NT2/D1 (cell line): ENCODE results near the gene TLK2.

Experiments used
- DNase-seq: peaks from one replicate; pipeline ENCODE4 v3.0.0-alpha.2; 2011; ENCODE audit warnings: low read depth, low spot score
- H3K27me3 ChIP-seq: 2 replicates; pipeline ENCODE4 v1.6.0; 2011; ENCODE audit warnings: mild to moderate bottlenecking; ENCODE audit not compliant: insufficient read length, insufficient read depth
- H3K36me3 ChIP-seq: 2 replicates; pipeline ENCODE4 v1.6.1; 2011; ENCODE audit warnings: mild to moderate bottlenecking, low read length, mixed read lengths; ENCODE audit not compliant: insufficient read depth, insufficient read length
- H3K4me1 ChIP-seq: 2 replicates; pipeline ENCODE4 v1.5.1; 2011; ENCODE audit not compliant: insufficient read depth, insufficient read length
- H3K4me3 ChIP-seq: 2 replicates; pipeline ENCODE4 v1.5.1; 2011; ENCODE audit warnings: low read depth; ENCODE audit not compliant: insufficient read length
- H3K9ac ChIP-seq: 2 replicates; pipeline ENCODE4 v1.6.0; 2011; ENCODE audit warnings: low read depth; ENCODE audit not compliant: insufficient read length
- H3K9me3 ChIP-seq: 2 replicates; pipeline ENCODE4 v1.5.1; 2011; ENCODE audit warnings: mild to moderate bottlenecking, low read length; ENCODE audit not compliant: insufficient read depth
- SUZ12 ChIP-seq: IDR thresholded peaks from 2 replicates; pipeline ENCODE4 v1.6.1; 2011; ENCODE audit not compliant: insufficient read length, insufficient read depth; ENCODE audit errors: extremely low read depth
- YY1 ChIP-seq: IDR thresholded peaks from 2 replicates; pipeline ENCODE4 v1.6.1; 2011; ENCODE audit not compliant: insufficient read length, insufficient read depth
- ZNF274 ChIP-seq: IDR thresholded peaks from 2 replicates; pipeline ENCODE4 v1.6.1; 2011; ENCODE audit warnings: mild to moderate bottlenecking, low read depth, low read length

TLK2 gene

DNA sequence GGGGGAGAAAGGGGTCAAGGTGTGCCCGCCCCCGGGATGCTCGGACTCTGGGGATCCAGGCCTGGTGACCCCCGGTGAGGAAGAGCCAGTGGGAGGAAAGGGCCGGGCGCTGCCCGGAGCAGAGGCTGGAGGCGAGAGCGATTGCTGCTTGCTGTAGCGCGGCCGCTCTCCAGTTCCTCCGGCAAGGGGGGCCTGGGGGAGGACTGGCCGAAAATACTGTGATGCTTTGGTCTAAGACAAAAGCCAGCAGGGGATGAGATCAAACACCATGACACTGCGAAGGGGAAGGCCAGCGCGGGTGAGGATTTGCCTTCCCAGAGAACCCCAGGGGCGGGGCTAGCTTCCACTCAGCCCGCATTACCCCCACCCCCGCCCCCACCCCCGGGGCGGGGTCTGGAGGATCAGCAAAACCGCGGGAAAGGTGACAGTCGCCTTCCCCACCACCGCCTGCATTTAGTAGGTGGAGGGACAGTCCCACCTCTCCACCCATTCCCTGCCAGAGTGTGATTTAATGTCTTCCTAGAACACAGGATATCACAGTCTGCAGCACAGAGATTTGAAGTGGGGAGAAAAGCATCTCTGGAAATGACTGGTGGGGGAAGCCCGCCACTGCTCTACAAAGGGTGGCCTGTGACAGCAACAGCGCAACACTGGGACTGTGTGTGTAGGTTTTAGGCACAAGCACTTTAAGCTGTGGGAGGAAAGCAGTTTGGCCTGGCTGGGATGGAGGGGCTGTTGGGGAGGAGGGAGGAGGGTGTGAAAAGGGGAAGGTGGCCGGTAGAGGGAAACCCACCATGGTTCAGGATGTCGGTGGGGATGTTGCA lies 174.6 kb downstream of the TLK2 start:
- peaks cover 16% of the 10 kb centered on the region for H3K4me1 ChIP-seq
- H3K27me3 ChIP-seq, result peaks cover 8% of the 10 kb centered on the region
- H3K4me3 ChIP-seq, result peak overlapping the region; percentile 51
- H3K9ac ChIP-seq, result peak overlapping the region; percentile 76
- H3K9me3 ChIP-seq, result peaks cover 6% of the 10 kb centered on the region; the same call in 1 of the 2 replicates
- DNase-seq, result peak; percentile 66
- peaks cover 11% of the 10 kb centered on the region for H3K36me3 ChIP-seq
- TF ChIP-seq ZNF274 (no peak), YY1 (no peak), SUZ12 (no peak)

DNA sequence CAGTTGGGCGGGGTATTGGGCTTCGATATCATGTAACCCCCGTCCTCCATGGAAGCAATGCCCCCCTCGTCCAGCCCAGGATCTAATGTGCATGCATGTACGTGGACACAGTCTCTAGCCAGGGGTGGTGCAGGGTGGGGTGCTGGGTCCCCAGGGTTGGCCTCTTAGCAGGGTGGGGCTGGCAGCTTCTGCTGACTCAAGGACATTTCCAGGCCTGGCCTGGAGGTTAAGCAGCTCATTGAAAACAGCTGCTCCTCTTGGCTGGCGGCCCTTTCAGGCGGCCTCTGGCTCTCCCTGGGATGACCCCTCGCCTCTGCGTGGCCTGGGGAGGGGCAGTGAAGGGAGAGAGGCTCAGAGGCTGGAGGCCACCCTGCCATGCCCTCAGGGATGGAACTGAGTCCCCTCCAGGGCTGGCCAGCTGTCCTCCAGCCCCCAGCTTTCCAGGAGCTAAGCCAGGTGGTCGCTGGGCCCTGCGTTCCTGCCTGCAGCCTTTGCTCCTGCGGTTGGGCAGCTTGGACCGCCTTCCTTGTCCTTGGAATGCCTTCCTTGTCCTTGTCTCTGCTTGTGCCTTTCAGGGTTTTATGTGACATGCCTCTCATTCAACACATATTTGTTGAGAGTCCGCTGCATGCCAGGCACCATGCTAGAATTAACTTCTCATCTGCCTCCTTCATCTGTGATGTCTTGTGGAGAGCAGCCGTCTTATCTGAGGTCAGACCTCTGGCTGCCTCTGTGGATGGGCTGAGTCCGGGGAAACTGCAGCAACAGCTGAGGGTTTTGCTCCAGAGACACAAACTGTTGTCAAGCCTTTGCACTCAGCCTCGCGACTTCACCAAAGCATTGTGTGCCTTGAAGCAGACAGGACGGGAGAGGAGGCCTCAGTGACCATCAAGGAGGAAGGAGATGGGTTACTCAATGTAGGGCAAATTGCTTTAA lies 175.5 kb downstream of the TLK2 start:
- Histone ChIP-seq H3K4me1 (peaks cover 13% of the 10 kb centered on the region), H3K4me3 (no peak overlapping the region), H3K36me3 (peaks cover 19% of the 10 kb centered on the region), H3K9me3 (peaks cover 6% of the 10 kb centered on the region; the same call in 1 of the 2 replicates), H3K27me3 (peaks cover 8% of the 10 kb centered on the region), H3K9ac (peak overlapping the region; percentile 73)
- no peak for TF ChIP-seq SUZ12
- no peak for TF ChIP-seq YY1
- TF ChIP-seq ZNF274, result no peak
- DNase-seq, result no peak

GRCh38 chr17:62655656-62656055 lies 177.0 kb downstream of the TLK2 start:
- H3K36me3 ChIP-seq, result peaks cover 19% of the 10 kb centered on the region
- TF ChIP-seq ZNF274 (no peak), SUZ12 (no peak), YY1 (no peak)
- DNase-seq, result no peak
- H3K4me3 ChIP-seq, result no peak overlapping the region
- peaks cover 7% of the 10 kb centered on the region; the same call in 1 of the 2 replicates for H3K9me3 ChIP-seq
- H3K4me1 ChIP-seq, result peaks cover 11% of the 10 kb centered on the region
- no peak overlapping the region for H3K9ac ChIP-seq
- H3K27me3 ChIP-seq, result peaks cover 8% of the 10 kb centered on the region

- no peak for DNase-seq
- TF ChIP-seq SUZ12 (no peak), YY1 (no peak), ZNF274 (no peak)
- Histone ChIP-seq H3K27me3 (peaks cover 8% of the 10 kb centered on the region), H3K9me3 (peaks cover 11% of the 10 kb centered on the region; the same call in 1 of the 2 replicates), H3K9ac (no peak overlapping the region), H3K4me1 (peaks cover 11% of the 10 kb centered on the region), H3K4me3 (no peak overlapping the region), H3K36me3 (peaks cover 19% of the 10 kb centered on the region)
Measured at GRCh38 chr17:62656446-62656845, 177.8 kb downstream of the TLK2 start.

DNA sequence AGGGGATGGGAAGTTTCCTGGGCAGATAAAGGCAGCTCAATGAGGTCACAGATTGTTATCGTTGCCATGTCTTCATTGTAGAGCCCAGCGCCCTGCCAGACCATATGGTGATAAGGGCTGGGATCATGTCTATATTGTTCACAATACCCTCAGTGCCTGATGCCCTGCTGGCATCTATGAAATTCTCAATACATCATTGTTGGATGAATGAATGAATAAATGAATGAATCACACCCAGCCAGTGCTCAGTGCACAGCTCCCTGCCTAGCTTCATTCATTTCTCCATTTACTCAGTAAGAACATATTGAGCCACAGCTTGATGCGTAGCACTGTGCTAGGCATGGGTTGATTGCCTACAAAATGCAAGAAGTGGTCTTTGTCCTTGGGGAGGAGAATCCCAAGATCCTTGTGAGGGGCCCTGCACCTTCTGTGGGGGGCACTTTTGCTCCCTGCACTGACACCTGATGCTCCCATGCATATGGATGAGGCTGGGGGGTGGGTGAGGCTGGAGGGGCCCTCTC lies 178.6 kb downstream of the TLK2 start:
- Histone ChIP-seq H3K27me3 (peaks cover 3% of the 10 kb centered on the region), H3K4me1 (peaks cover 11% of the 10 kb centered on the region), H3K4me3 (no peak overlapping the region), H3K9ac (no peak overlapping the region), H3K9me3 (peaks cover 11% of the 10 kb centered on the region; the same call in 1 of the 2 replicates), H3K36me3 (peaks cover 19% of the 10 kb centered on the region)
- DNase-seq, result no peak
- TF ChIP-seq SUZ12, result no peak
- no peak for TF ChIP-seq ZNF274
- no peak for TF ChIP-seq YY1

GRCh38 chr17:62657690-62658089 lies 179.1 kb downstream of the TLK2 start:
- Histone ChIP-seq H3K9me3 (peaks cover 11% of the 10 kb centered on the region; the same call in 1 of the 2 replicates), H3K4me1 (peaks cover 11% of the 10 kb centered on the region), H3K4me3 (no peak overlapping the region), H3K27me3 (no peaks in the 10 kb centered on the region), H3K9ac (no peak overlapping the region), H3K36me3 (peaks cover 19% of the 10 kb centered on the region)
- TF ChIP-seq SUZ12, result no peak
- no peak for TF ChIP-seq YY1
- TF ChIP-seq ZNF274, result no peak
- no peak for DNase-seq
